WTC11 (cell line): ENCODE data around the gene FZD7.

Experiments used
- ATF1 ChIP-seq: sonication (generic); formaldehyde crosslinking; IDR thresholded peaks from 2 replicates; pipeline ENCODE4 v1.8.1; 2023; ENCODE audit warnings: mild to moderate bottlenecking, moderate library complexity, missing genetic modification reagents
- CTCF ChIP-seq: fragments of 200-600 bp; IDR thresholded peaks from 2 replicates; pipeline ENCODE4 v1.8.0; 2022; ENCODE audit warnings: antibody characterized with exemption
- ELF4 ChIP-seq: sonication (generic); formaldehyde crosslinking; IDR thresholded peaks from 2 replicates; pipeline ENCODE4 v1.8.1; 2022; ENCODE audit warnings: low read depth, mild to moderate bottlenecking, moderate library complexity, missing genetic modification reagents
- PREB ChIP-seq: sonication (generic); formaldehyde crosslinking; IDR thresholded peaks from 2 replicates; pipeline ENCODE4 v1.8.1; 2022; ENCODE audit warnings: mild to moderate bottlenecking, missing genetic modification reagents, moderate library complexity, borderline replicate concordance
- SP1 ChIP-seq: sonication (generic); formaldehyde crosslinking; conservative IDR thresholded peaks from 2 replicates; pipeline ENCODE4 v1.8.1; 2022; ENCODE audit warnings: missing genetic modification reagents
- TP53 ChIP-seq: sonication (generic); formaldehyde crosslinking; IDR thresholded peaks from 2 replicates; pipeline ENCODE4 v1.8.1; 2023; ENCODE audit warnings: mild to moderate bottlenecking, missing genetic modification reagents
- USF2 ChIP-seq: sonication (generic); formaldehyde crosslinking; IDR thresholded peaks from 2 replicates; pipeline ENCODE4 v1.8.1; 2023; ENCODE audit warnings: mild to moderate bottlenecking, missing genetic modification reagents, moderate library complexity
- TF ChIP-seq, protein P1 (sequence below): sonication (generic); formaldehyde crosslinking; IDR thresholded peaks from 2 replicates; pipeline ENCODE4 v1.8.1; 2023; ENCODE audit warnings: mild to moderate bottlenecking, moderate library complexity, missing genetic modification reagents

DNA sequence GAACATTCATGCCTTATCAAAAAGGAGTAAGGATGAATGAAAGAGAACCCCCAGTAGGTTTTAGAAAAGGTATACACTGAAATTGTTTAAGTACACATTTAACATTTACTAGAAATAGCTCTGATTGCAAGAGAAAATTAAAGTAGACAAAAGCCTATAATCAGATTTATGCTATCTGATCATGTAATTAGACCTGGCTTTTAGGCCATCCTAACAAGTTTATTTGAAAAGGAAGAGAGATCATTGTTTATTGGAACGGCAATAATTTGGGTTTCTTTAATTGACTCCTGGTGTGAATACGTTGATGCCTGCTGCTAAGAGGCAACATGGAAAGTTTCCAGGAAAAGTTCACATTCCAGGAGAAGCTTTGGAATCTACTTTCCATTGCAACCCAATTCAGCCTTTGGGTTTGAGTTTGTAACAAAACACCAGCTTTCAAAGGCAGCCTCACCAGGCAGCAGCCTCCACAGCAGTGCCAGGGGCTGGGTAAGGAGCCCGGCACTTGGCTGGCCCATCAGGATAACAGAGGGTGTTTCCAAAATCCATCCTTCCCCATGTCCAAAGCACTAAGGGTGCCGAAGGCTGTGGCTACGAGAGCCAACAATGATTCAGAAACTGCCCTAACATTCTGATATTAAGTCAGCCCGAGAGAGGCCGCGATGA, 18.0 kb downstream of the FZD7 start:
- TF ChIP-seq USF2 (no peak), SP1 (no peak), ATF1 (CRISPR knock-in tag) (no peak), TP53 (CRISPR knock-in tag) (no peak), CTCF (no peak), ELF4 (no peak), PREB (no peak)
- TF ChIP-seq, protein P1, sequence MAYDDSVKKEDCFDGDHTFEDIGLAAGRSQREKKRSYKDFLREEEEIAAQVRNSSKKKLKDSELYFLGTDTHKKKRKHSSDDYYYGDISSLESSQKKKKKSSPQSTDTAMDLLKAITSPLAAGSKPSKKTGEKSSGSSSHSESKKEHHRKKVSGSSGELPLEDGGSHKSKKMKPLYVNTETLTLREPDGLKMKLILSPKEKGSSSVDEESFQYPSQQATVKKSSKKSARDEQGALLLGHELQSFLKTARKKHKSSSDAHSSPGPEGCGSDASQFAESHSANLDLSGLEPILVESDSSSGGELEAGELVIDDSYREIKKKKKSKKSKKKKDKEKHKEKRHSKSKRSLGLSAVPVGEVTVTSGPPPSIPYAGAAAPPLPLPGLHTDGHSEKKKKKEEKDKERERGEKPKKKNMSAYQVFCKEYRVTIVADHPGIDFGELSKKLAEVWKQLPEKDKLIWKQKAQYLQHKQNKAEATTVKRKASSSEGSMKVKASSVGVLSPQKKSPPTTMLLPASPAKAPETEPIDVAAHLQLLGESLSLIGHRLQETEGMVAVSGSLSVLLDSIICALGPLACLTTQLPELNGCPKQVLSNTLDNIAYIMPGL (CRISPR knock-in tag): no peak
